ENCODE measurements around the gene LCN1. TPM values are rescaled to one million over a fixed set of nuclear protein-coding genes. Genes with fewer than 3 reads are reported as not detected.

The LCN1 gene
- 0.59 TPM in 1 of 2 replicates, not detected in the other for total RNA-seq

GRCh38 chr9:135520916-135521607 lies at the start of gene LCN1:
TSS of gene LCN1 (plus strand) at chr9:135521440. CDS start at chr9:135521498, 58 bp downstream.

GRCh38 chr9:135479469-135480052 lies 41.7 kb upstream of the LCN1 start, which contains the start of gene PPP1R26:
TSS of gene PPP1R26 (plus strand) at chr9:135479782. CDS start at chr9:135484511, 4,729 bp downstream.

GRCh38 chr9:135500525-135501260 lies 20.5 kb upstream of the LCN1 start, which contains the start of gene MRPS2:
TSS of gene MRPS2 (plus strand) at chr9:135500682. CDS start at chr9:135500711, 29 bp downstream.

GRCh38 chr9:135545646-135546176 lies 24.5 kb downstream of the LCN1 start, which contains the start of gene OBP2A:
TSS of gene OBP2A (plus strand) at chr9:135546126. CDS start at chr9:135546181, 55 bp downstream.

GRCh38 chr9:135561391-135562234 lies 40.4 kb downstream of the LCN1 start, which contains the start of gene PAEP:
TSS of gene PAEP (plus strand) at chr9:135561756.

Other genes starting within 250 kb of the LCN1 start
- 10.4 and 21.3 TPM in 2 replicates for gene PPP1R26, start 41.7 kb upstream of the LCN1 start, total RNA-seq
- gene MRPS2, start 20.8 kb upstream of the LCN1 start, total RNA-seq = 5.3 and 11.6 TPM in 2 replicates
- not detected in 2 replicates for gene OBP2A, start 24.7 kb downstream of the LCN1 start, total RNA-seq
- not detected in 2 replicates for gene PAEP, start 40.3 kb downstream of the LCN1 start, total RNA-seq
- not detected in 2 replicates for gene GLT6D1, start 118.1 kb downstream of the LCN1 start, total RNA-seq
- not detected in 2 replicates for gene LCN9, start 141.9 kb downstream of the LCN1 start, total RNA-seq
- gene SOHLH1, start 178.0 kb downstream of the LCN1 start, total RNA-seq = not detected in 2 replicates
- not detected in 2 replicates for gene KCNT1, start 180.7 kb downstream of the LCN1 start, total RNA-seq

All from smooth muscle cell of the umbilical artery (primary cell).